Keratinocyte (primary cell): ENCODE results near the gene MED27. TPM values are rescaled to one million over a fixed set of nuclear protein-coding genes. Genes with fewer than 3 reads are reported as not detected.

Experiments
- DNase-seq: peaks from one replicate; pipeline ENCODE4 v3.0.0-alpha.2; 2011; ENCODE audit warnings: low read depth, missing footprints, low spot score
- FAIRE-seq: peaks from 2 replicates; lab custom pipeline; 2011; peaks lifted over from hg19 to GRCh38; lab: Jason Lieb, UNC
- H2AFZ ChIP-seq: 2 replicates; pipeline ENCODE4 v1.6.0; 2012; ENCODE audit warnings: low read length, control low read depth, inconsistent platforms; ENCODE audit not compliant: control insufficient read depth
- H3K27ac ChIP-seq: 2 replicates; pipeline ENCODE4 v1.5.1; 2011; ENCODE audit warnings: low read length; ENCODE audit not compliant: control insufficient read depth, insufficient read depth
- H3K27me3 ChIP-seq: 3 replicates; pipeline ENCODE4 v1.6.0; 2011; ENCODE audit warnings: low read length; ENCODE audit not compliant: control insufficient read depth, insufficient read depth; ENCODE audit errors: extremely low read depth
- H3K36me3 ChIP-seq, 2 experiments: 2 replicates in 1 of 2; 3 replicates in 1 of 2; pipeline ENCODE4 v1.5.1; 2011; ENCODE audit warnings: low read length in 2 of 2, mild to moderate bottlenecking in 1 of 2; ENCODE audit not compliant: control insufficient read depth in 2 of 2, insufficient read depth in 2 of 2; ENCODE audit errors: extremely low read depth in 1 of 2
- H3K4me1 ChIP-seq: 3 replicates; pipeline ENCODE4 v1.5.1; 2011; ENCODE audit warnings: low read length; ENCODE audit not compliant: control insufficient read depth, insufficient read depth; ENCODE audit errors: extremely low read depth
- H3K4me2 ChIP-seq: 3 replicates; pipeline ENCODE4 v1.6.0; 2011; ENCODE audit warnings: low read depth, low read length; ENCODE audit not compliant: control insufficient read depth, insufficient read depth; ENCODE audit errors: extremely low read depth
- H3K4me3 ChIP-seq, 3 experiments: fragments of 200-600 bp in 1 of 3; sonication (generic) in 1 of 3; 2 replicates in 2 of 3; 3 replicates in 1 of 3; pipeline ENCODE4 v1.5.1; 2011 to 2016; ENCODE audit warnings: low read length in 3 of 3, mild to moderate bottlenecking in 3 of 3, control low read depth in 2 of 3, inconsistent platforms in 1 of 3, low read depth in 1 of 3, mixed read lengths in 1 of 3, mixed run types in 1 of 3, moderate library complexity in 1 of 3; ENCODE audit not compliant: control insufficient read depth in 2 of 3, insufficient read depth in 2 of 3; ENCODE audit errors: extremely low read depth in 1 of 3
- H3K79me2 ChIP-seq: 2 replicates; pipeline ENCODE4 v1.6.0; 2012; ENCODE audit warnings: low read length; ENCODE audit not compliant: control insufficient read depth, insufficient read depth
- H3K9ac ChIP-seq: 3 replicates; pipeline ENCODE4 v1.6.0; 2011; ENCODE audit warnings: low read length; ENCODE audit not compliant: control insufficient read depth, insufficient read depth; ENCODE audit errors: extremely low read depth
- H3K9me1 ChIP-seq: 3 replicates; pipeline ENCODE4 v1.6.0; 2011; ENCODE audit warnings: low read length; ENCODE audit not compliant: control insufficient read depth, insufficient read depth; ENCODE audit errors: extremely low read depth
- H3K9me3 ChIP-seq: 2 replicates; pipeline ENCODE4 v1.5.1; 2012; ENCODE audit warnings: low read depth, low read length; ENCODE audit not compliant: control insufficient read depth
- H4K20me1 ChIP-seq: 3 replicates; pipeline ENCODE4 v1.6.0; 2011; ENCODE audit warnings: low read length; ENCODE audit not compliant: control insufficient read depth, insufficient read depth; ENCODE audit errors: extremely low read depth
- CTCF ChIP-seq, 3 experiments: IDR thresholded peaks in 1 of 3; conservative IDR thresholded peaks in 1 of 3; optimal IDR thresholded peaks in 1 of 3; 2 replicates in 2 of 3; 3 replicates in 1 of 3; pipeline versions ENCODE3 to v1.5.1; 2011; ENCODE audit warnings: low read length in 3 of 3, mild to moderate bottlenecking in 3 of 3, moderate library complexity in 2 of 3, control low read depth in 1 of 3, inconsistent platforms in 1 of 3; ENCODE audit not compliant: insufficient read depth in 2 of 3; ENCODE audit errors: extremely low read depth in 1 of 3
- EZH2 ChIP-seq: IDR thresholded peaks from one replicate; pipeline ENCODE4 v1.6.1; 2012; ENCODE audit warnings: inconsistent platforms, mild to moderate bottlenecking, low read length, moderate library complexity
- dilution Hi-C: fragments of 300-500 bp; cut with MboI; formaldehyde crosslinking; loops from one replicate; pipeline ENCODE4 v1.7.0; 2020; ENCODE audit warnings: low sequenced_read_pairs; ENCODE audit not compliant: extremely low pct_ligation_motif_present
- polyA plus RNA-seq, 5 experiments: library from polyadenylated mRNA; depleted of rRNA in 3 of 5; stranded (reverse) in 3 of 5; stranded (forward) in 1 of 5; unstranded in 1 of 5; fragments of >200 nt; gene quantifications; 1 replicate in 1 of 5; 2 replicates in 3 of 5; 3 replicates in 1 of 5; pipeline versions ENCODE4 v1.2.1 to v1.2.3, GENCODE V29; 2011 to 2012; ENCODE audit warnings: missing spikeins in 2 of 5, low read depth in 1 of 5, low replicate concordance in 1 of 5

The MED27 gene
- polyA plus RNA-seq, 1 donor (not counting 4 experiments of a cell fraction or from before 2014, with no cell fraction given), result 39.0 TPM

GRCh38 chr9:132025766-132026165, 53.9 kb downstream of the MED27 start:
- H3K9ac ChIP-seq, result no peak overlapping the region
- dilution Hi-C loops, result no loop called here
- H3K36me3 ChIP-seq, result no peaks in the 10 kb centered on the region
- H3K79me2 ChIP-seq, result peaks cover 35% of the 10 kb centered on the region
- peaks cover 67% of the 10 kb centered on the region for H3K4me1 ChIP-seq
- H3K9me1 ChIP-seq, result peaks cover 8% of the 10 kb centered on the region
- no peaks in the 10 kb centered on the region for H4K20me1 ChIP-seq
- H3K4me3 ChIP-seq, result no peak overlapping the region
- TF ChIP-seq CTCF (optimal IDR thresholded peaks at IDR 0.05 in 1 of 3, IDR thresholded peaks at IDR 0.05 in 1 of 3, conservative IDR thresholded peaks at IDR 0.05 in 1 of 3; ENCODE audit: extremely low read depth in 1 of 3, insufficient read depth in 2 of 3, low read length in 3 of 3) (no peak), EZH2 (no peak)
- peak; percentile 63 for DNase-seq
- H3K27me3 ChIP-seq, result no peaks in the 10 kb centered on the region
- no peaks in the 10 kb centered on the region for H3K9me3 ChIP-seq
- H2AFZ ChIP-seq, result no peak overlapping the region
- FAIRE-seq, result peak; percentile 73
- H3K4me2 ChIP-seq, result peak overlapping the region; percentile 66
- H3K27ac ChIP-seq, result peak overlapping the region; percentile 81

- dilution Hi-C loops, result no loop called here
- Histone ChIP-seq H3K27me3 (no peaks in the 10 kb centered on the region), H3K9me1 (peaks cover 4% of the 10 kb centered on the region), H2AFZ (no peak overlapping the region), H3K4me3 (no peak overlapping the region), H3K4me1 (peaks cover 64% of the 10 kb centered on the region), H4K20me1 (no peaks in the 10 kb centered on the region), H3K36me3 (no peaks in the 10 kb centered on the region), H3K27ac (no peak overlapping the region), H3K9ac (no peak overlapping the region), H3K4me2 (no peak overlapping the region), H3K79me2 (peaks cover 31% of the 10 kb centered on the region), H3K9me3 (no peaks in the 10 kb centered on the region)
- FAIRE-seq, result no peak
- DNase-seq, result no peak
- TF ChIP-seq EZH2, result no peak
- TF ChIP-seq CTCF (optimal IDR thresholded peaks at IDR 0.05 in 1 of 3, IDR thresholded peaks at IDR 0.05 in 1 of 3, conservative IDR thresholded peaks at IDR 0.05 in 1 of 3; ENCODE audit: extremely low read depth in 1 of 3, insufficient read depth in 2 of 3, low read length in 3 of 3), result no peak
Measured at GRCh38 chr9:132024589-132024988, 55.1 kb downstream of the MED27 start.
